ENCODE data around the gene ITGB1BP1. TPM values are rescaled to one million over a fixed set of nuclear protein-coding genes. Genes with fewer than 3 reads are reported as not detected.
A peak's percentile ranks its signal among the peaks of the same experiment; 100 is the strongest.

ITGB1BP1 gene
- total and polyA plus RNA-seq, 2 donors = 42.0 to 80.2 TPM

GRCh38 chr2:9388199-9388681 is 35.1 kb downstream of the ITGB1BP1 start:
- Histone ChIP-seq H3K4me1 (ENCODE audit: insufficient read depth) (no peaks in the 10 kb centered on the region), H3K27ac (ENCODE audit: low read depth) (no peak overlapping the region), H3K4me3 (ENCODE audit: low read depth, low read length) (no peak overlapping the region), H3K36me3 (ENCODE audit: insufficient read depth) (peaks cover 2% of the 10 kb centered on the region)
- DNase-seq (ENCODE audit: extremely low spot score) = no peak
- 91% methylated on average over 11 of the region's 11 CpGs for WGBS

GRCh38 chr2:9385841-9386240 is 37.5 kb downstream of the ITGB1BP1 start:
- Histone ChIP-seq H3K36me3 (ENCODE audit: insufficient read depth) (peaks cover 2% of the 10 kb centered on the region), H3K4me1 (ENCODE audit: insufficient read depth) (no peaks in the 10 kb centered on the region), H3K4me3 (ENCODE audit: low read depth, low read length) (no peak overlapping the region), H3K27ac (ENCODE audit: low read depth) (no peak overlapping the region)
- no peak for DNase-seq (ENCODE audit: extremely low spot score)
- WGBS = 93% methylated on average over 6 of the region's 6 CpGs

- Histone ChIP-seq H3K4me3 (ENCODE audit: low read depth, low read length) (no peak overlapping the region), H3K36me3 (ENCODE audit: insufficient read depth) (peaks cover 2% of the 10 kb centered on the region), H3K4me1 (ENCODE audit: insufficient read depth) (no peaks in the 10 kb centered on the region), H3K27ac (ENCODE audit: low read depth) (no peak overlapping the region)
- no peak for DNase-seq (ENCODE audit: extremely low spot score)
- WGBS = 90% methylated on average over 4 of the region's 4 CpGs
Measured at GRCh38 chr2:9384521-9384920, 38.8 kb downstream of the ITGB1BP1 start.

- Histone ChIP-seq H3K4me3 (ENCODE audit: low read depth, low read length) (no peak overlapping the region), H3K27ac (ENCODE audit: low read depth) (no peak overlapping the region), H3K36me3 (ENCODE audit: insufficient read depth) (no peaks in the 10 kb centered on the region), H3K4me1 (ENCODE audit: insufficient read depth) (no peaks in the 10 kb centered on the region)
- 95% methylated on average over 6 of the region's 6 CpGs for WGBS
- DNase-seq (ENCODE audit: extremely low spot score) = no peak
Measured at GRCh38 chr2:9382604-9383235, 40.6 kb downstream of the ITGB1BP1 start.

GRCh38 chr2:9380702-9381628 is 42.4 kb downstream of the ITGB1BP1 start:
- no peaks in the 10 kb centered on the region for H3K4me1 ChIP-seq (ENCODE audit: insufficient read depth)
- DNase-seq (ENCODE audit: extremely low spot score) = no peak
- H3K4me3 ChIP-seq (ENCODE audit: low read depth, low read length) = no peak overlapping the region
- WGBS = 62% methylated on average over 18 of the region's 18 CpGs
- no peaks in the 10 kb centered on the region for H3K36me3 ChIP-seq (ENCODE audit: insufficient read depth)
- peak overlapping the region; percentile 72 for H3K27ac ChIP-seq (ENCODE audit: low read depth)

- Histone ChIP-seq H3K4me3 (ENCODE audit: low read depth, low read length) (no peak overlapping the region), H3K4me1 (ENCODE audit: insufficient read depth) (no peaks in the 10 kb centered on the region), H3K27ac (ENCODE audit: low read depth) (no peak overlapping the region), H3K36me3 (ENCODE audit: insufficient read depth) (no peaks in the 10 kb centered on the region)
- DNase-seq (ENCODE audit: extremely low spot score) = no peak
- 93% methylated on average over 5 of the region's 5 CpGs for WGBS
Measured at GRCh38 chr2:9379391-9379755, 44.0 kb downstream of the ITGB1BP1 start.

- Histone ChIP-seq H3K4me3 (ENCODE audit: low read depth, low read length) (no peak overlapping the region), H3K27ac (ENCODE audit: low read depth) (peak overlapping the region; percentile 15), H3K36me3 (ENCODE audit: insufficient read depth) (no peaks in the 10 kb centered on the region), H3K4me1 (ENCODE audit: insufficient read depth) (no peaks in the 10 kb centered on the region)
- no peak for DNase-seq (ENCODE audit: extremely low spot score)
- WGBS = 73% methylated on average over 30 of the region's 30 CpGs
Measured at GRCh38 chr2:9378433-9379390, 44.6 kb downstream of the ITGB1BP1 start.

GRCh38 chr2:9377461-9378097 is 45.7 kb downstream of the ITGB1BP1 start:
- Histone ChIP-seq H3K4me3 (ENCODE audit: low read depth, low read length) (no peak overlapping the region), H3K36me3 (ENCODE audit: insufficient read depth) (no peaks in the 10 kb centered on the region), H3K27ac (ENCODE audit: low read depth) (no peak overlapping the region), H3K4me1 (ENCODE audit: insufficient read depth) (no peaks in the 10 kb centered on the region)
- no peak for DNase-seq (ENCODE audit: extremely low spot score)
- WGBS = 81% methylated on average over 9 of the region's 9 CpGs

- Histone ChIP-seq H3K27ac (ENCODE audit: low read depth) (no peak overlapping the region), H3K4me1 (ENCODE audit: insufficient read depth) (no peaks in the 10 kb centered on the region), H3K4me3 (ENCODE audit: low read depth, low read length) (no peak overlapping the region), H3K36me3 (ENCODE audit: insufficient read depth) (no peaks in the 10 kb centered on the region)
- DNase-seq (ENCODE audit: extremely low spot score) = no peak
- 80% methylated on average over 4 of the region's 4 CpGs for WGBS
Measured at GRCh38 chr2:9375857-9376428, 47.4 kb downstream of the ITGB1BP1 start.

- Histone ChIP-seq H3K36me3 (ENCODE audit: insufficient read depth) (no peaks in the 10 kb centered on the region), H3K4me3 (ENCODE audit: low read depth, low read length) (no peak overlapping the region), H3K27ac (ENCODE audit: low read depth) (no peak overlapping the region), H3K4me1 (ENCODE audit: insufficient read depth) (no peaks in the 10 kb centered on the region)
- 97% methylated on average over 18 of the region's 18 CpGs for WGBS
- no peak for DNase-seq (ENCODE audit: extremely low spot score)
Measured at GRCh38 chr2:9374071-9374730, 49.1 kb downstream of the ITGB1BP1 start.

- no peaks in the 10 kb centered on the region for H3K4me1 ChIP-seq (ENCODE audit: insufficient read depth)
- DNase-seq (ENCODE audit: extremely low spot score) = no peak
- no peak overlapping the region for H3K27ac ChIP-seq (ENCODE audit: low read depth)
- WGBS = 90% methylated on average over 6 of the region's 6 CpGs
- no peak overlapping the region for H3K4me3 ChIP-seq (ENCODE audit: low read depth, low read length)
- H3K36me3 ChIP-seq (ENCODE audit: insufficient read depth) = no peaks in the 10 kb centered on the region
Measured at GRCh38 chr2:9373476-9373875, 49.9 kb downstream of the ITGB1BP1 start.

- no peaks in the 10 kb centered on the region for H3K36me3 ChIP-seq (ENCODE audit: insufficient read depth)
- H3K27ac ChIP-seq (ENCODE audit: low read depth) = no peak overlapping the region
- 95% methylated on average over 17 of the region's 17 CpGs for WGBS
- no peak for DNase-seq (ENCODE audit: extremely low spot score)
- no peaks in the 10 kb centered on the region for H3K4me1 ChIP-seq (ENCODE audit: insufficient read depth)
- no peak overlapping the region for H3K4me3 ChIP-seq (ENCODE audit: low read depth, low read length)
Measured at GRCh38 chr2:9373047-9373446, 50.3 kb downstream of the ITGB1BP1 start.
